ENCODE results near the gene C6orf89. TPM values are rescaled to one million over a fixed set of nuclear protein-coding genes. Genes with fewer than 3 reads are reported as not detected.

The C6orf89 gene
- polyA plus RNA-seq, 1 donor from 2014 or later, result 24.6 TPM

GRCh38 chr6:36893976-36894932 is 8.5 kb downstream of the C6orf89 start (continued):
- no peak for TF ChIP-seq REST (IDR thresholded peaks at IDR 0.05; ENCODE audit: borderline replicate concordance)

- Histone ChIP-seq H3K4me3 (ENCODE audit: low read length) (no peak overlapping the region), H3K4me2 (ENCODE audit: low read length) (no peak overlapping the region), H3K9me2 (ENCODE audit: insufficient read depth, low read length) (no peaks in the 10 kb centered on the region), H4K20me1 (ENCODE audit: insufficient read depth) (no peaks in the 10 kb centered on the region), H3K9ac (ENCODE audit: low read length) (no peak overlapping the region), H3K27ac (ENCODE audit: low read length) (no peak overlapping the region), H2AFZ (ENCODE audit: low read depth, low read length) (no peak overlapping the region), H3K36me3 (ENCODE audit: insufficient read depth, low read length) (peaks cover 10% of the 10 kb centered on the region), H3K27me3 (ENCODE audit: insufficient read depth, low read depth, low read length) (no peaks in the 10 kb centered on the region), H3F3A (ENCODE audit: insufficient read depth, low read length, poor library complexity, severe bottlenecking) (no peaks in the 10 kb centered on the region), H3K79me2 (replicated peaks; ENCODE audit: insufficient read depth, low read length) (peaks cover 4% of the 10 kb centered on the region), H3K9me3 (ENCODE audit: low read length) (no peaks in the 10 kb centered on the region)
- TF ChIP-seq RAD21 (conservative IDR thresholded peaks at IDR 0.05), result no peak
- no peak for TF ChIP-seq EP300 (conservative IDR thresholded peaks at IDR 0.05; ENCODE audit: poor library complexity, severe bottlenecking)
- no peak for TF ChIP-seq EZH2 (IDR thresholded peaks at IDR 0.05; ENCODE audit: borderline replicate concordance, insufficient read depth, low read length, poor library complexity, severe bottlenecking)
- no peak for TF ChIP-seq SMC3 (conservative IDR thresholded peaks at IDR 0.05; ENCODE audit: poor library complexity)
- no peak for TF ChIP-seq POLR2AphosphoS5 (IDR thresholded peaks at IDR 0.05)
- TF ChIP-seq MXI1 (conservative IDR thresholded peaks at IDR 0.05; ENCODE audit: poor library complexity, severe bottlenecking), result no peak
- no peak for TF ChIP-seq REST (IDR thresholded peaks at IDR 0.05; ENCODE audit: borderline replicate concordance)
- TF ChIP-seq CTCF (IDR thresholded peaks at IDR 0.05; ENCODE audit: poor library complexity, severe bottlenecking), result no peak
- TF ChIP-seq TAF1 (IDR thresholded peaks at IDR 0.05; ENCODE audit: low read depth), result no peak
These were observed 11.9 kb downstream of the C6orf89 start for GRCh38 chr6:36897609-36898008.

All from neural cell (in vitro differentiated cells).